HCT116 (cell line): ENCODE measurements around the gene S100G. TPM values are rescaled to one million over a fixed set of nuclear protein-coding genes. Genes with fewer than 3 reads are reported as not detected.

Experiments used
- ATAC-seq: fragments of 200-7000 bp; cut with Tn5 transposase; 2 replicates; pipeline ENCODE4 v1.9.1; 2020; ENCODE audit warnings: mild to moderate bottlenecking, moderate library complexity
- BruUV-seq: library from RNA; stranded (reverse); fragments of 400-500 nt; replicated peaks from 2 replicates; lab custom pipeline; 2021; lab: Mats Ljungman, UMichigan
- CTCF ChIA-PET: fragments of 300-600 bp; sonication (Branson Sonifier 250); formaldehyde crosslinking; loops from one replicate; lab custom pipeline; 2021; ENCODE audit warnings: antibody characterized with exemption; lab: Charles Lee
- POLR2A ChIA-PET: fragments of 300-600, 350-600 bp; sonication (Branson Sonifier 250); formaldehyde crosslinking; loops from one replicate; lab custom pipeline; 2021; ENCODE audit warnings: antibody characterized with exemption; lab: Charles Lee
- RAD21 ChIA-PET, 2 experiments: fragments of 300-600 bp; sonication (Branson Sonifier 250); formaldehyde crosslinking; loops; one replicate each; lab custom pipeline; 2023; ENCODE audit warnings: low total read pairs in 2 of 2; ENCODE audit not compliant: uncharacterized antibody in 2 of 2, unreplicated experiment in 2 of 2, low non-redundant PET in 1 of 2; lab: Charles Lee
- DNase-seq: peaks from one replicate; pipeline ENCODE4 v3.0.0-alpha.2; 2010; ENCODE audit warnings: low read depth, low spot score
- H2AFZ ChIP-seq: fragments of 200-600 bp; shearing (Covaris generic), sonication (generic); 2 replicates; pipeline ENCODE4 v1.6.1; 2017; ENCODE audit warnings: low read depth, mixed run types, mixed read lengths, antibody characterized with exemption, low read length; ENCODE audit not compliant: poor library complexity, severe bottlenecking
- H3K27ac ChIP-seq: 2 replicates; pipeline ENCODE4 v1.5.1; 2012; ENCODE audit warnings: low read depth, low read length
- H3K27me3 ChIP-seq: fragments of 200-600 bp; sonication (generic); 2 replicates; pipeline ENCODE4 v1.6.1; 2016; ENCODE audit warnings: mixed run types, low read length, mixed read lengths; ENCODE audit not compliant: insufficient read depth
- H3K36me3 ChIP-seq, 2 experiments: fragments of 200-500 bp in 1 of 2; fragments of 200-600 bp in 1 of 2; sonication (Bioruptor generic) in 1 of 2; sonication (generic) in 1 of 2; 2 replicates each; pipeline versions ENCODE4 v1.5.1 to v1.6.1; 2014 to 2016; ENCODE audit warnings: low read length in 2 of 2, inconsistent platforms in 1 of 2, mixed read lengths in 1 of 2, mixed run types in 1 of 2; ENCODE audit not compliant: insufficient read depth in 2 of 2, control insufficient read depth in 1 of 2
- H3K4me1 ChIP-seq, 2 experiments: fragments of 200-600 bp in 1 of 2; sonication (generic) in 1 of 2; 2 replicates each; pipeline versions ENCODE4 v1.5.1 to v1.6.1; 2012 to 2017; ENCODE audit warnings: low read length in 2 of 2, inconsistent platforms in 1 of 2, mild to moderate bottlenecking in 1 of 2, mixed read lengths in 1 of 2, mixed run types in 1 of 2, moderate library complexity in 1 of 2; ENCODE audit not compliant: insufficient read depth in 2 of 2, control insufficient read depth in 1 of 2
- H3K4me2 ChIP-seq: fragments of 200-600 bp; sonication (generic); 2 replicates; pipeline ENCODE4 v1.6.1; 2017; ENCODE audit warnings: mixed run types, low read length, mixed read lengths
- H3K4me3 ChIP-seq, 2 experiments: fragments of 200-600 bp in 1 of 2; sonication (generic) in 1 of 2; replicated peaks in 1 of 2; 2 replicates each; pipeline ENCODE4 v1.5.1; 2011 to 2016; ENCODE audit warnings: low read length in 2 of 2, control low read depth in 1 of 2, low read depth in 1 of 2, mild to moderate bottlenecking in 1 of 2, mixed read lengths in 1 of 2, mixed run types in 1 of 2
- H3K79me2 ChIP-seq: fragments of 200-600 bp; sonication (generic); 2 replicates; pipeline ENCODE4 v1.6.1; 2017; ENCODE audit warnings: mild to moderate bottlenecking, mixed run types, low read length, moderate library complexity, mixed read lengths; ENCODE audit not compliant: insufficient read depth
- H3K9ac ChIP-seq: fragments of 200-600 bp; sonication (generic); 2 replicates; pipeline ENCODE4 v1.6.1; 2016; ENCODE audit warnings: low read length, mixed read lengths
- H3K9me2 ChIP-seq: fragments of 200-600 bp; sonication (generic), shearing (Covaris generic); 2 replicates; pipeline ENCODE4 v1.6.1; 2017; ENCODE audit warnings: mixed run types, mild to moderate bottlenecking, moderate library complexity; ENCODE audit not compliant: insufficient read depth
- H3K9me3 ChIP-seq, 2 experiments: fragments of 200-500 bp in 1 of 2; fragments of 200-600 bp in 1 of 2; sonication (Bioruptor generic) in 1 of 2; sonication (generic) in 1 of 2; 2 replicates each; pipeline ENCODE4 v1.6.1; 2014 to 2017; ENCODE audit warnings: low read length in 2 of 2, mixed read lengths in 2 of 2, inconsistent platforms in 1 of 2, low read depth in 1 of 2, mild to moderate bottlenecking in 1 of 2, mixed run types in 1 of 2, moderate library complexity in 1 of 2; ENCODE audit not compliant: control insufficient read depth in 1 of 2, insufficient read depth in 1 of 2
- H4K20me1 ChIP-seq: fragments of 200-600 bp; sonication (generic), shearing (Covaris generic); 2 replicates; pipeline ENCODE4 v1.6.1; 2017; ENCODE audit warnings: mixed run types, mild to moderate bottlenecking, moderate library complexity; ENCODE audit not compliant: insufficient read depth
- CEBPB ChIP-seq: IDR thresholded peaks from 2 replicates; pipeline ENCODE4 v1.6.1; 2012; ENCODE audit warnings: low read depth
- CTCF ChIP-seq, 3 experiments: fragments of 200-600 bp in 1 of 3; sonication (generic) in 1 of 3; IDR thresholded peaks in 2 of 3; conservative IDR thresholded peaks in 1 of 3; 2 replicates each; pipeline ENCODE4 v1.5.1; 2012 to 2017; ENCODE audit warnings: low read depth in 2 of 3, low read length in 2 of 3, antibody characterized with exemption in 1 of 3, borderline replicate concordance in 1 of 3, control low read depth in 1 of 3, mild to moderate bottlenecking in 1 of 3, mixed read lengths in 1 of 3, mixed run types in 1 of 3, moderate library complexity in 1 of 3; ENCODE audit not compliant: insufficient read depth in 1 of 3
- EGR1 ChIP-seq: IDR thresholded peaks from 2 replicates; pipeline ENCODE4 v1.6.1; 2012; ENCODE audit warnings: low read depth
- EZH2phosphoT487 ChIP-seq: fragments of 200-600 bp; IDR thresholded peaks from 2 replicates; pipeline ENCODE4 v1.6.1; 2018; ENCODE audit warnings: antibody characterized with exemption, borderline replicate concordance
- FOSL1 ChIP-seq: IDR thresholded peaks from 2 replicates; pipeline ENCODE4 v1.6.1; 2012; ENCODE audit warnings: low read depth
- JUND ChIP-seq: IDR thresholded peaks from 2 replicates; pipeline ENCODE4 v1.6.1; 2012
- MAX ChIP-seq: IDR thresholded peaks from 2 replicates; pipeline ENCODE4 v1.6.1; 2012
- TCF7L2 ChIP-seq: IDR thresholded peaks from 2 replicates; pipeline ENCODE4 v1.7.0; 2011; ENCODE audit warnings: borderline replicate concordance, inconsistent platforms; ENCODE audit not compliant: insufficient read depth, insufficient read length; ENCODE audit errors: extremely low read depth
- YY1 ChIP-seq: IDR thresholded peaks from 2 replicates; pipeline ENCODE4 v1.6.1; 2011; ENCODE audit warnings: low read length, low read depth, moderate library complexity, mild to moderate bottlenecking; ENCODE audit not compliant: insufficient replicate concordance; ENCODE audit errors: extremely low read depth
- ZFX ChIP-seq: fragments of 450-650 bp; IDR thresholded peaks from 2 replicates; pipeline ENCODE4 v1.6.1; 2017
- ZNF274 ChIP-seq: fragments of 200-500 bp; sonication (Bioruptor generic); IDR thresholded peaks from 2 replicates; pipeline ENCODE4 v1.6.1; 2014; ENCODE audit warnings: mild to moderate bottlenecking, low read depth, low read length, inconsistent platforms
- intact Hi-C: fragments of 100-400 bp; cut with micrococcal nuclease; formaldehyde crosslinking; loops from 2 replicates; pipeline ENCODE4 v1.10.0; 2022
- total RNA-seq: library from RNA; stranded (reverse); gene quantifications from one replicate; pipeline ENCODE4 v1.2.1, GENCODE V29; 2021; ENCODE audit not compliant: unreplicated experiment
- TF ChIP-seq, protein P1 (sequence below): IDR thresholded peaks from 2 replicates; pipeline ENCODE4 v1.6.1; 2012

S100G gene
- total RNA-seq, 1 experiment from 2014 or later = not detected

GRCh38 chrX:16612257-16612897, 37.6 kb upstream of the S100G start:
- H3K27me3 ChIP-seq = no peaks in the 10 kb centered on the region
- no TSS peak for BruUV-seq
- H3K36me3 ChIP-seq = no peaks in the 10 kb centered on the region; a peak in 1 of 4 replicates
- no peak for DNase-seq
- ATAC-seq = no peak
- H4K20me1 ChIP-seq = no peaks in the 10 kb centered on the region
- H3K9ac ChIP-seq = no peak overlapping the region
- H3K79me2 ChIP-seq = no peaks in the 10 kb centered on the region
- H3K9me3 ChIP-seq = no peaks in the 10 kb centered on the region
- TF ChIP-seq, protein P1, sequence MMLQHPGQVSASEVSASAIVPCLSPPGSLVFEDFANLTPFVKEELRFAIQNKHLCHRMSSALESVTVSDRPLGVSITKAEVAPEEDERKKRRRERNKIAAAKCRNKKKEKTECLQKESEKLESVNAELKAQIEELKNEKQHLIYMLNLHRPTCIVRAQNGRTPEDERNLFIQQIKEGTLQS = no peak
- TF ChIP-seq CTCF (IDR thresholded peaks at IDR 0.05 in 2 of 3, conservative IDR thresholded peaks at IDR 0.05 in 1 of 3; ENCODE audit: borderline replicate concordance in 1 of 3, insufficient read depth in 1 of 3, low read depth in 2 of 3, low read length in 2 of 3) (no peak), EZH2phosphoT487 (no peak), JUND (no peak), YY1 (no peak), MAX (no peak), FOSL1 (no peak), CEBPB (no peak), EGR1 (no peak), ZFX (no peak), ZNF274 (no peak), TCF7L2 (no peak)
- TF ChIP-seq, all 23 proteins: peak for 0
- H3K27ac ChIP-seq = no peak overlapping the region
- intact Hi-C loops = no loop called here
- H3K4me1 ChIP-seq = no peaks in the 10 kb centered on the region
- ChIA-PET CTCF (no interaction called here), RAD21 (no interaction called here), POLR2A (no interaction called here)
- H3K4me3 ChIP-seq = no peak overlapping the region
- no peak overlapping the region for H3K4me2 ChIP-seq
- no peaks in the 10 kb centered on the region for H3K9me2 ChIP-seq
- H2AFZ ChIP-seq = no peak overlapping the region
